NCI-H128 (cell line): ENCODE results near the gene FGF4.

Experiments
- DNase-seq: peaks from one replicate; lab custom pipeline; 2025; ENCODE audit not compliant: unreplicated experiment; lab: John Stamatoyannopoulos, UW

The FGF4 gene

DNA sequence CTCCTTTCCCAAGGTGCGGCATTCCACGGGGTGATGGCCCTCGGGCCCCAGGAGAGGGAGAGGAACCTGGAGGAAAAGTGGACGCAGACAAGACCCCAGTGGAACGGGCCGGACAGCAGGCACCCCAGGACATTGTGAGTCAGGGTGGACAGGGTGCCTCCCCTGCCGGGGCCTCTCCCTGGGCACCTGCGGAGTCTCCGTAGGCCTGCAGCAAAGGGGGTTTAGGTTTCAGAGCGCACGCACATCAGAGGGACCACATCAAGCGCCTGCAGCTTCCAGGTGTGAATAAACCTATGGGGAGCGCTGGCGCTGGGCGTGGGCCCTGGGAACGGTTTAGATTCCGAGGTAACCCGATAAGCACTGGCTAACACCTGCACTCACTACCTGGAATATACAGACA is 48.7 kb downstream of the FGF4 start:
- no peak for DNase-seq

DNA sequence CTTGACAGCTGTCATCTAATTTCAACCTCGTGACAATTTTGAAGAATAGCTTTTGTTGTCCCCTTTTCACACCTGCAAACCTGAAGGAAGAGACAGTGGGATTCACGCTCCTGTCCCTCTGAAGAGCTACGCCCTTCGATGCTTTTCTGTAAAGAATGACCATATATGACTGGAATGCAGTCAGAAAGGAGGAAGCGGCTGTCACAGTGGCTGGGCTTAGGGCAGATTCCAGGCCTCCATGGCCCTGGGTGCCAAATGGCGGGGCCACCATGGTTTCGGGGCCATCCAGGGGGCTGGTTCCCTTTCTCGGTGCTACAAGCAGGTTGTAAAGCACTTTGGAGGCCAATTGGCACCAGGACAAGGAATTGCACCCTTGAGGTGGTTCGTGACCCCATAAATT is 49.1 kb downstream of the FGF4 start:
- no peak for DNase-seq

DNA sequence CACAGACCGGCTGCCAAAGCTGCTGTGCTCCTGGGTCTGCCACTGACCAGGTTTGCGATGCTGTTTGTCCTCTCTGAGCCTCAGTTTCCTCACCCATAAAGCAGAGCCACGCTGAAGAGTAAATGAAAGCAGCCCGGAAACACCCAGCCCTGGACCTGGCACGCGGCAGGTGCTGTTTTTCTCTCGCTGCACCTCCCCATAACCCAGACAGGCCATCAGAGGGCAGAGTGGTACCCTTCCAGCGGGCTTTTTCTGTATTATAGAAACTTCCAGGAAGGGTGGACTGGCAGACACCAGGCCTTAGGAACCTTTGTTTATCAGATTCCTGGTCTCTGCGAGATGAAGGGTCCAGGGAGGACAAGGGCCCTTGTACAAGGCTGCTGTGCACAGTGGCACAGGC is 53.4 kb downstream of the FGF4 start:
- no peak for DNase-seq

GRCh38 chr11:69721106-69721505 is 54.0 kb downstream of the FGF4 start:
- DNase-seq: no peak
